Erythroblast (primary cell): ENCODE data around the gene ADAM22.

Experiments
- DNase-seq, 2 experiments: peaks; one replicate each; lab custom pipeline; 2025; lab: John Stamatoyannopoulos, UW
- GATA1 ChIP-seq: IDR thresholded peaks from 2 replicates; pipeline ENCODE4 v1.6.1; 2011; ENCODE audit warnings: low read depth, mild to moderate bottlenecking, control low read depth, low read length, moderate library complexity
- POLR2A ChIP-seq: IDR thresholded peaks from 2 replicates; pipeline ENCODE4 v1.6.1; 2011; ENCODE audit warnings: mild to moderate bottlenecking, low read length

Gene ADAM22

GRCh38 chr7:87993269-87993668, 59.2 kb downstream of the ADAM22 start:
- no peak for TF ChIP-seq POLR2A
- TF ChIP-seq GATA1: no peak
- DNase-seq: no peak

- no peak for TF ChIP-seq POLR2A
- TF ChIP-seq GATA1: no peak
- no peak for DNase-seq
Observed at GRCh38 chr7:87999261-87999660, 65.2 kb downstream of the ADAM22 start.

- no peak for DNase-seq
- TF ChIP-seq GATA1 (no peak), POLR2A (no peak)
Observed at GRCh38 chr7:88001744-88002530, 67.9 kb downstream of the ADAM22 start.

- TF ChIP-seq GATA1 (no peak), POLR2A (no peak)
- DNase-seq: no peak
Observed at GRCh38 chr7:88002617-88003016, 68.6 kb downstream of the ADAM22 start.

GRCh38 chr7:88003581-88003980, 69.5 kb downstream of the ADAM22 start:
- TF ChIP-seq POLR2A: no peak
- TF ChIP-seq GATA1: no peak

GRCh38 chr7:88005191-88005590, 71.1 kb downstream of the ADAM22 start:
- no peak for DNase-seq
- TF ChIP-seq GATA1 (no peak), POLR2A (no peak)

More at GRCh38 chr7:88003581-88003980, 69.5 kb downstream of the ADAM22 start:
- no peak for DNase-seq

- DNase-seq: no peak
- no peak for TF ChIP-seq GATA1
- no peak for TF ChIP-seq POLR2A
Observed at GRCh38 chr7:88009651-88010050, 75.6 kb downstream of the ADAM22 start.

GRCh38 chr7:88012086-88012485, 78.0 kb downstream of the ADAM22 start:
- no peak for DNase-seq
- TF ChIP-seq GATA1 (no peak), POLR2A (no peak)

GRCh38 chr7:88013981-88014380, 79.9 kb downstream of the ADAM22 start:
- TF ChIP-seq POLR2A (no peak), GATA1 (no peak)
- no peak for DNase-seq

- DNase-seq: no peak
- TF ChIP-seq GATA1 (no peak), POLR2A (no peak)
Observed at GRCh38 chr7:88014581-88014980, 80.5 kb downstream of the ADAM22 start.

- no peak for DNase-seq
- TF ChIP-seq GATA1 (no peak), POLR2A (no peak)
Observed at GRCh38 chr7:88015309-88015708, 81.3 kb downstream of the ADAM22 start.

- DNase-seq: no peak
- TF ChIP-seq POLR2A: no peak
- no peak for TF ChIP-seq GATA1
Observed at GRCh38 chr7:88018501-88018900, 84.5 kb downstream of the ADAM22 start.

- no peak for DNase-seq
Observed at GRCh38 chr7:88020953-88021665, 87.1 kb downstream of the ADAM22 start.

GRCh38 chr7:88027724-88028123, 93.7 kb downstream of the ADAM22 start:
- TF ChIP-seq GATA1: no peak
- DNase-seq: no peak

More at GRCh38 chr7:88020953-88021665, 87.1 kb downstream of the ADAM22 start:
- TF ChIP-seq GATA1: no peak
- no peak for TF ChIP-seq POLR2A
